AG04450 (cell line): ENCODE results near the gene ATG7. TPM values are rescaled to one million over a fixed set of nuclear protein-coding genes. Genes with fewer than 3 reads are reported as not detected.

Experiments used
- CTCF ChIA-PET: fragments of 300-600, 350-600 bp; formaldehyde crosslinking; extraction: SDS; loops from one replicate; lab custom pipeline; 2022; ENCODE audit warnings: antibody characterized with exemption, inconsistent platforms; lab: Charles Lee
- POLR2A ChIA-PET: fragments of 350-600 bp; formaldehyde crosslinking; extraction: SDS; loops from one replicate; lab custom pipeline; 2021; ENCODE audit warnings: antibody characterized with exemption, inconsistent platforms; lab: Yijun Ruan, JAX
- DNase-seq: peaks from one replicate; pipeline ENCODE4 v3.0.0-alpha.2; 2011; ENCODE audit warnings: low read depth, low spot score
- H3K27ac ChIP-seq: one replicate; pipeline ENCODE4 v1.5.1; 2012; ENCODE audit warnings: low read depth, low read length, control low read depth
- H3K27me3 ChIP-seq: one replicate; pipeline ENCODE4 v1.6.0; 2012; ENCODE audit warnings: low read length; ENCODE audit not compliant: control insufficient read depth, insufficient read depth
- H3K4me3 ChIP-seq: 2 replicates; pipeline ENCODE4 v1.5.1; 2011; ENCODE audit warnings: mild to moderate bottlenecking, low read depth, low read length, control low read depth
- H3K9me3 ChIP-seq: 2 replicates; pipeline ENCODE4 v1.5.1; 2012; ENCODE audit warnings: low read length; ENCODE audit not compliant: control insufficient read depth, insufficient read depth
- polyA plus RNA-seq: library from polyadenylated mRNA; depleted of rRNA; stranded (reverse); fragments of >200 nt; gene quantifications from 2 replicates; pipeline ENCODE4 v1.2.3, GENCODE V29; 2011
- TF ChIP-seq, protein P1 (sequence below): IDR thresholded peaks from 2 replicates; pipeline ENCODE4 v1.5.1; 2011; ENCODE audit warnings: low read depth, low read length, control low read depth, inconsistent platforms

ATG7 gene
- polyA plus RNA-seq, 1 experiment = 51.7 TPM

DNA sequence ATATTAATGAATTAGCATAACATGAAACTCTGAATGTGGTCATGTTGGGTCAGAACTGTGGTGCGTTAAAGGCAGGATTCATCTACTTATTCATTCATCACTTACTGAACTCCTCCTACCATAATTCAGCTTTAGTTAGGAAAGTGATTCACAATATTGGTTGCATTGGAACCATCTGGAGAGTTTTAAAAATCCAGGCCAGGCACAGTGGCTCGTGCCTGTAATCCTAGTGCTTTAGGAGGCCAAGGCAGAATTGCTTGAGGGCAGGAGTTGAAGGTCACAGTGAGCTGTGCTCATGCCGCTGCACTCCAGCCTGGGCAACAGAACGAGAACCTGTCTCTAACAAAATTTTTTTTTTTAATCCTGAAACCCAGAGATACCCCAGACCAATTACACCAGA is 44.2 kb upstream of the ATG7 start:
- ChIA-PET CTCF (interaction anchor here (0.7 to 1.3 kb wide), 2 partner anchors 8 to 167 kb away, joined by 3 to 4 read pairs; no protein-coding TSS in a partner anchor), POLR2A (no interaction called here)
- Histone ChIP-seq H3K27ac (no peak overlapping the region), H3K27me3 (no peaks in the 10 kb centered on the region), H3K9me3 (no peaks in the 10 kb centered on the region; the same call in 1 of the 2 replicates), H3K4me3 (no peak overlapping the region)
- no peak for DNase-seq
- TF ChIP-seq, protein P1, sequence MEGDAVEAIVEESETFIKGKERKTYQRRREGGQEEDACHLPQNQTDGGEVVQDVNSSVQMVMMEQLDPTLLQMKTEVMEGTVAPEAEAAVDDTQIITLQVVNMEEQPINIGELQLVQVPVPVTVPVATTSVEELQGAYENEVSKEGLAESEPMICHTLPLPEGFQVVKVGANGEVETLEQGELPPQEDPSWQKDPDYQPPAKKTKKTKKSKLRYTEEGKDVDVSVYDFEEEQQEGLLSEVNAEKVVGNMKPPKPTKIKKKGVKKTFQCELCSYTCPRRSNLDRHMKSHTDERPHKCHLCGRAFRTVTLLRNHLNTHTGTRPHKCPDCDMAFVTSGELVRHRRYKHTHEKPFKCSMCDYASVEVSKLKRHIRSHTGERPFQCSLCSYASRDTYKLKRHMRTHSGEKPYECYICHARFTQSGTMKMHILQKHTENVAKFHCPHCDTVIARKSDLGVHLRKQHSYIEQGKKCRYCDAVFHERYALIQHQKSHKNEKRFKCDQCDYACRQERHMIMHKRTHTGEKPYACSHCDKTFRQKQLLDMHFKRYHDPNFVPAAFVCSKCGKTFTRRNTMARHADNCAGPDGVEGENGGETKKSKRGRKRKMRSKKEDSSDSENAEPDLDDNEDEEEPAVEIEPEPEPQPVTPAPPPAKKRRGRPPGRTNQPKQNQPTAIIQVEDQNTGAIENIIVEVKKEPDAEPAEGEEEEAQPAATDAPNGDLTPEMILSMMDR = no peak

DNA sequence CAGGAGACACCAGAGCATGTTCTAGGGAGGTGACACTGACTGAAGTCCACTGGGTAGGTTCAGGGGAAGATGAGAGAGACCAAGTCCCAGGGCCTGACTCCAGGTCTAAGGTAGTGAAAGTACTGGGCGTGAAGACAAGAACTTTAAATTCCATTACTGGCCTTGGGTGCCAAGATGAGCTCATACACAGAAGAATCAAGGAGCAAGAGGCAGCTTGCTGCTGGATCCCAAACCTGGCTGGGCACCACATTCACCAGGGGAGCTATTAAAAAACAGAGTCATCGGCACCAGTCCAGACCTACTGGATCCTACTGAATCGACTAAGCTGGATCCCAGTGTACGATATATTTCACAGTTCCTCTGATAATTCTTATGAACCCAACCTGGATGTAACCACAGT is 42.1 kb upstream of the ATG7 start:
- Histone ChIP-seq H3K27ac (no peak overlapping the region), H3K27me3 (no peaks in the 10 kb centered on the region), H3K4me3 (no peak overlapping the region), H3K9me3 (no peaks in the 10 kb centered on the region)
- ChIA-PET CTCF (no interaction called here), POLR2A (no interaction called here)
- TF ChIP-seq, protein P1 = no peak
- no peak for DNase-seq

DNA sequence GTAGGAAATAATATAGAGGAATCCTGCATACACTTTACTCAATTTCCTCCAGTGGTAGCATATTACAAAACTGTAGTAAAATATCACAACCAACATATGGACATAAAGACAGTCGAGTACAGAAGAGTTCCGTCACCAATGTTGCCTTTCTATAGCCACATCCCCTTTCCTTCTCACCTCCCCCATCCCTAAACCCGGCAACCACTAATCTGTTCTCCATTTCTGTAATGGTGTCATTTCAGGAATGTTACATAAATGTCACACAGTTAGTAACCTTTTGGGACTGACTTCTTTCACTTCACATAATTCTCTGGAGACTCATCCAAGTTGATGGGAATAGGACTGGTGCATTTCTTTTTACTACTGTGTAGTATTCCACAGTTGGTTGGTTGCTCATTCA is 41.4 kb upstream of the ATG7 start:
- TF ChIP-seq, protein P1 = no peak
- no peak overlapping the region for H3K27ac ChIP-seq
- no peaks in the 10 kb centered on the region for H3K9me3 ChIP-seq
- CTCF ChIA-PET = no interaction called here
- POLR2A ChIA-PET = no interaction called here
- H3K27me3 ChIP-seq = no peaks in the 10 kb centered on the region
- no peak for DNase-seq
- no peak overlapping the region for H3K4me3 ChIP-seq

DNA sequence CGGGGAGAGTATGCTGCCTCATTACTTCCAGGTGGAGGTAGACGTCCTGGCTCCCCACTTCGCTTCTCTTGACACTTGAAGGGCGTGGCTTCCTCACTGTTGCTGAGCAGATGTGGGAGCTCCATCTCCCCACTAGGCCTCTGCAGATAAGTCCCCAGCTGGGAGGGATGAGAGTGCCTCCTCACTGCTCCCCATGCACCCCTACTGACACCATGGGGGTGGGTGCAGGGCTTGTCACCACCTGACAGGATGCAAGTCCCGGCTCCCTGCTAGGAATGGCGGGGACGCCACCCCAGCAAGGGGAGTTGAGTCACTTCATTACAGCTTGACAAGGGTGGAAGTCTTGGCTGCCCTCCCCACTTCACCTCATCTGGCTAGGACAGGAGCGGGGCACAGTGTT is 36.8 kb upstream of the ATG7 start:
- DNase-seq = no peak
- POLR2A ChIA-PET = no interaction called here
- Histone ChIP-seq H3K9me3 (peaks cover 5% of the 10 kb centered on the region), H3K27me3 (no peaks in the 10 kb centered on the region), H3K27ac (no peak overlapping the region), H3K4me3 (no peak overlapping the region)
- TF ChIP-seq, protein P1 = no peak
- CTCF ChIA-PET = interaction anchor here (0.7 to 1.4 kb wide), 4 partner anchors 9 to 175 kb away, joined by 3 to 6 read pairs (median 4); no protein-coding TSS in a partner anchor

DNA sequence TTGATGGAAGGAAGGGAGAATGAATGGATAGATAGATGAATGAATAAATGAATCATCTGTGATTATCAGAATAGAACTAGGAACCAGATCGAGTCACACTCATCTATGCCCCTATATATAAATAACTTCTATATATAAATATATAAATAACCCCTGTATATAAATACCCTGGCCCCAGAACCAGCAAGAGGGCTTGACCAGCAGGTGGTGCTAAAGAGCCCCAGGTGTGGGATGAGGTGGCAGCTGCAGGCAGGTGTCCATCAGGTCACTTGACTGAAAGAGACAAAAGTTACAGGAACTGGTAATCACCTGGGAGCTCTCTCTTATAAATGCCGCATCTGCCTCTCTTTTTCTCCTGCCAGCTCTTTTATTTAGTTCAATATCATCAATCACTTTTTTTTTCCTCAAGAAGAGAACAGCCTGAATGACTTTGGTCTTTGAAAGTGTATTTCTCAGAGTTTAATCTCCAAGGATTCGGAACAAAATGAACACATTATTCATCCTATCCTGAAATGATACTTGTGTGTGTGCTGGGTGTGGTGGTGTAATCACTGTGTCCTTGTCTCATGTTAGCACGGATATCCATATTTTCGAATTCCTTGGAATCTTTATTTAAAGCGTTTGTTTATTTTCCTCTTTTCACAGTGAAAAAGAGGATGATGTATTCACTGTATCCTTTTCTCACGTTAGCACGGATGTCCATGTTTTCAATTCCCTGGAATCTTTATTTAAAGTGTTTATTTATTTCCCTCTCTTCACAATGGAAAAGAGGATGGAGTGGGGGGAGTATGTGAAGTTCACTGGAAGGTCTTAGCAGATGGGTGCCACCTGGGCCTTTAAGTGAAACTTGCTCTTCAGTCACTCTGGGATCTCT is 35.4 kb upstream of the ATG7 start:
- ChIA-PET POLR2A (no interaction called here), CTCF (interaction anchor here (0.5 to 1.6 kb wide), 9 partner anchors 8 to 177 kb away, joined by 3 to 13 read pairs (median 4); no protein-coding TSS in a partner anchor)
- Histone ChIP-seq H3K4me3 (no peak overlapping the region), H3K27ac (peak overlapping the region; percentile 92), H3K9me3 (peaks cover 12% of the 10 kb centered on the region), H3K27me3 (no peaks in the 10 kb centered on the region)
- DNase-seq = peak; percentile 38
- TF ChIP-seq, protein P1 = peak; percentile 71
